Myocyte (in vitro differentiated cells): Measurements from ENCODE around the gene GPX4. TPM values are rescaled to one million over a fixed set of nuclear protein-coding genes. Genes with fewer than 3 reads are reported as not detected.

ENCODE experiments used
- DNase-seq: peaks from one replicate; pipeline ENCODE4 v3.0.0-alpha.2; 2012; ENCODE audit warnings: low read depth
- total RNA-seq: library from RNA; depleted of rRNA; stranded (reverse); fragments of >200 nt; gene quantifications from 2 replicates; pipeline ENCODE4 v1.2.3, GENCODE V29; 2014

The GPX4 gene
- total RNA-seq, 1 donor from 2014 or later, result 475 TPM

DNA sequence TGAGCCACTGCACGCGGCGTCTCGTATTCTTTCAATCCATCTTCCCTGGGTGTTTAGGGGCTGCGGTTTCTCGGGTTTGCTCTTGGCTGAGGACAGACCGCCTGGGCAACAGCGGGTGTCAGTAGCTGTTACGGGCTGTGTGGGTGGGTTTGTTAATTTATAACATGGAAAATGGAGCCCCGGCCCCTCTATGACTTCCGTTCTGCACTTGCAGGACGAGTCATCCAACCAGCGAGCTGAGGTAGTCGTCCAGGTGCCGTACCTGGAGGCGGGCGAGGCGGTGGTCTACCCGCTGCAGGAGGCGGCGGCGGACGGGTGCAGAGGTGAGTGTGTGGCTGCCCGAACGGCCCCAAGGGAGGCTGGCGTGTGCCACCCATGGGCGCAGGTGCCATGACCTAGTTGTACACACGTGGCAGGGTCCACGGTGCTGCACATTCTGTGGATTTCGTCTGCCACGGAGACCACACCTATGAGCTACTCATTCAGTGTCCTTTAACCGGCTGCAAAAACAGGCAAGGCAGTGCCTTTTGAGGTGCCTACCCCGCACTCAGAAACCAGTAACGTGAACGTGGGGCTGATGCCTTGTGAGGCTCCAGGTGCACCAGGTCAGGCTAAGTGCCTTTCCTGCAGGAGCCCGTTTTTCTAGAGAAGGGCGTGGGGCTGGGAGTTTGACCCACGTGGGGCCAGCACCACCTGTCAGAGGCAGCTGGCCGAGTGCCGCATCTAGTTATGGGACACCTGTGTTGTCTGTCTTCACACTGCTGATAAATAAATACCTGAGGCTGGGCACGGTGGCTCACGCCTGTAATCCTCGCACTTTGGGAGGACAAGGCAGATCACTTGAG, 19.5 kb upstream of the GPX4 start:
- no peak for DNase-seq

DNA sequence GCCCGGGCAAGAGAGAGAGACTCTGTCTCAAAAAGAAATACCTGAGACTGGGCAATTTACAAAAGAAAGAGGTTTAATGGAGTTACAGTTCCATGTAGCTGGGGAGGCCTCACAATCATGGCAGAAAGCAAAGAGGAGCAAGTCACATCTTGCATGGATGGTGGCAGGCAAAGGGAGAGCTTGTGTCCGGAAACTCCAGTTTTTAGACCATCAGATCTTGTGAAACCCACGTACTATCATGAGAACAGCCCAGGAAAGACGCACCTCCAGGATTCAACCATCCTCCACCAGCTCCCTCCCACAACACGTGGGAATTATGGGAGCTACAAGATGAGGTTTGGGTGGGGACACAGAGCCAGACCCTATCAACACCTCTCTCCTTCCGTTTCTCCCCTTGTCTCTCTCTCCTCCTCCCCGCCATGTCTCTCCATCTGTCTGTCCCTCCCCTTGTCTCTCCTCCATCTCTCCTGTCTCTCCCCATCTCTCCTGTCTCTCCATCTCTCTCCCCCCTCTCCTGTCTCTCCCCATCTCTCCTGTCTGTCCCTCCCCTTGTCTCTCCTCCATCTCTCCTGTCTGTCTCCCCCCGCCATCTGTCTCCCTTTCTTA, 18.6 kb upstream of the GPX4 start:
- no peak for DNase-seq

DNA sequence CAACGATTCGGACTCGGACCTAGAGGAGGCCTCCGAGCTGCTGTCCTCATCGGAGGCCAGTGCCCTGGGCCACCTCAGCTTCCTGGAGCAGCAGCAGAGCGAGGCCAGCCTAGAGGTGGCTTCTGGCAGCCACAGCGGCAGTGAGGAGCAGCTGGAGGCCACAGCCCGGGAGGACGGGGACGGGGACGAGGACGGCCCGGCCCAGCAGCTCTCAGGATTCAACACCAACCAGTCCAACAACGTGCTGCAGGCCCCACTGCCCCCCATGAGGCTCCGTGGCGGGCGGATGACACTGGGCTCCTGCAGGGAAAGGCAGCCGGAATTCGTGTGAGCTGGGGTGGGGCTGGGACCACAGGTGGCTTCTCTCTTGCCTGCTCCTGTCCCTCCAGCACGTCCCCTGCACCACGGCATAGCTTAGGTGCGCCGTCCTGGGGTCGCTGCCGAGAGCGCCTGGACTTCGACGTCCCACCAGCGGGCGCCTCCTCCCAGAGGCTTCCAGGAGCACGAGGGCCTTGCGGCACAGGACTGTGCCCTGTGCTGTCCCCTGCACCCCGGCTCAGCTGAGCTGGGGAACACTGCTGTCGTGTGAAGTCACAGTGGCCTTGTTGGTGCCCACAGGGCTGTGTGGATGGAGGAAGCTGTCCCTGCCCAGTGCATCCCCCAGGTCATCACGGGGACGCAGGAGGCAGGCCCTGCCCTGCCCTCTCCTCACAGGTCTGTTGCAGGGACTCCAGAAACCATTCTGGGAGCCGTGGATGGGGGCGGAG, 17.9 kb upstream of the GPX4 start:
- DNase-seq, result no peak

DNA sequence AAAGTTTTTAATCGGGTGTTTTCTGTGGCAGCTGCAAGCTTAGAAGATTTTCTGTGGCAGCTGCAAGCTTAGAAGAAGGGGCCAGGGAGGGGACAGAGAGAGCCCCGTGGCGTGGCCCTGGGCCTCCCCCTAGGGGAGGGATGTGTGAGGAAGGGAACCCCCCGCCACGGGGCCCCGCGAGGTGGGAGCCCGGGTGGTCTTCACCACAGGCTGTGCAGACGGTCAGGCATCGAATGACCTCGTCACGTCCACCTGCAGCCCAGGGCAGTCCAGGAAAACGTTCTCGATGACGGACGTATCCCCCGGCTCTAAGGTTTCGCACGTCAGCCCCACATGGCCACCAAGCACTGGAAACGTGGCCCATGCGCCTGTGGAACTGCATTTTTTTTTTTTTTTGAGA, 17.2 kb upstream of the GPX4 start:
- no peak for DNase-seq

DNA sequence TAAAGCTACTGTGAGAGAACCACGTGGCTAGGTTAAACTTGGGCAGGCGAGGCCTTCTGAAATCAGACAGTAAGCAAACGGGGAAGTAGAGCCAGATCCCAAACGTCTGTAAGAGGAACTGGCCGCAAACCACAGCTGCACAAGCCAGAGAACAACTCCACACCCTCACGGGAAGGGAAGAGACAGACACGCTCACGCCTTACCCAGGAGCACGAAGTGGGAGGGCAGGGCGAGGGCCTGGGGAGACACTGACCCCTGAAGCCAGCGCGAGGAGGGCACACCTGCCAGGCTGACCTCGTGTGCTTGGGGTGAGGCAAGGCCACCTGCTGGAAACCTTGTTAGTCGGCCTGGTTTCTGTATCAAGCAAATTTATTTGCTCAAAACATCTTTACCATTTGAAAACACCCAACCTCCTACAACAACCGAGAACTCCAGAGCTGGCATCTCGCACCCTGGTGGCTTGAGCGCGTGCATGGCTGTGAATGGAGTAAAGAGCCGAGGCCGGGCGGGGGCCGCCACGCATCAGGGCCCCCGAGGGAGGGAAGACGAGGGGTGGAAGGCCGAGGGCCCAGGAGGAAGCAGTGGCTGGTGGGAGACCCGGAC, 15.9 kb upstream of the GPX4 start:
- DNase-seq, result no peak

DNA sequence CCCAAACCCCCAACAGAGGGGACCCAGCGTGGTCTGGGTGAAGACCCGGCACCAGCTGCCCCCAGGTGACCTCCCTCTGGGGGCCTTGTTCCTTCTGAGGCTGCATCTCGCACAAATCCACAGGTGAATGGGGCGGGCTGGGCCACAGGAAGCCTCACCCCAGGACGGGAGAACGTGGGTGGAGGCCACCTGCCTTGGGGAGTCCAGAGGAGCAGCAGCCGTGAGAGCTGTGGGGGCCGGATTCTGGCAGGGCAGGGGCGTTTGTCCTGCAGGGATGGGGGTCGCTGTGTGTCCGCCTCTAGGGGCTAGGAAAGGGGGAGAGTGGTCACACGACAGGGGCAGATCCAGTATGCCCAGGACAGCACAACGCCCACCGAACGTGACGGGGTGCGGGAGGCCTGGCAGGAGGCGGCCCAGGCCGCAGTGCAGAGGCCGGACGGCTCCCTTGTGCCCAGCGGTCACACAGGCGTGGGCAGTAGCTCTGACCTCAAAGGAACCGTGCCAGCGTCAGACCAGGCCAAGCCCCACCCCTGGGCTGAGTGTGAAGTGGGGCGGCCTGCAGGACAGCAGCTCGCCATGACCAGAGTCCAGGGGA, 15.3 kb upstream of the GPX4 start:
- no peak for DNase-seq

DNA sequence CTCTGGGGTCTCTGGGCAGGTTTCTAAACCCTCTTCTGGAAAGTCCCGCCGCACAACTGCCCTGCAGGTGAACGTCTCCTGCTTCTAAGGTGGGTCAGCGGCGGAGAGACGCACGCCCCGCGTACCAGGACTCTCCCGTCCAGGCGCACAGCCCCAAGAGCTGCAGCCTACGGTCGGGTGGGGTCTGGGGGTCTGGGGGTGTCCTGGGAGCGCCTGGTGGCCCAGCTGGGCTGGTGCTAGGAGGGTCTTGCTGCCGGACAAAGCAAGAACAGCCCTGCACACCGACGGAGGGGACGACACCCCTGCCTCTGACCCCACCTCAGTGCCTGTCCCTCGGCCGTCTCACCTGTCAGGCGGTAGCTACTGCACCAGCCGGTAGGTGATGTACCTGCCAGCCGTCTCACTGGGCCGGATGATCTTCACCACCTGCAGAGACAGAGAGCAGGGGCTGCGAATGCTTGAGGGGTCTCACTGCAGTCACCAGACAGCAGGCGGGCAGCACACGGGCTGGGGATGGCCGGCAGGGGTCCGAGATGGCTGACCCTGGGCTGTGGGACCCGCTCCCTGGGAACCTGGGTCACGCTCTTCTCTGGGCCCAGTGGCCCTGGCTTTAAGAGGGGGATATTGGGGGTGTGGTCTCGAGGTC, 14.5 kb upstream of the GPX4 start:
- no peak for DNase-seq

DNA sequence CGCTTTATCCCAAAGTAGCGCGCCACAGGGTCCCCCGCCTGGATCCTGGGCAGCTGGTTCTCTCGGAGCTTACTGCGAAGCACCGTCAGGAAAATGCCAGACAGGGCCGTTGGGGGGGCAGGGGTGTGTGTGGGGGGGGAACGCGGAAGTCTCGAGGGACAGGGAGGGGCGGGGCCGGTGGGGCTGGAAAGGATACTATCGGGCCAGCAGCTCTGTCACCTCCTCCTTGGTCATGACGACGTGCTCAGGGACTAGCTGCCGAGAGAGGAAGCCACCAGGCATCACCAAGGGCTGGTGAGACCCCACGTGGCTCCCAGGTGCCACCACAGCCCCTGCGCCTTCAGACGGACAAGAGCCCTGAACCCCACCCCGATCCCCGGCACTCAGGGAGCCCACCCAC, 13.9 kb upstream of the GPX4 start:
- no peak for DNase-seq

DNA sequence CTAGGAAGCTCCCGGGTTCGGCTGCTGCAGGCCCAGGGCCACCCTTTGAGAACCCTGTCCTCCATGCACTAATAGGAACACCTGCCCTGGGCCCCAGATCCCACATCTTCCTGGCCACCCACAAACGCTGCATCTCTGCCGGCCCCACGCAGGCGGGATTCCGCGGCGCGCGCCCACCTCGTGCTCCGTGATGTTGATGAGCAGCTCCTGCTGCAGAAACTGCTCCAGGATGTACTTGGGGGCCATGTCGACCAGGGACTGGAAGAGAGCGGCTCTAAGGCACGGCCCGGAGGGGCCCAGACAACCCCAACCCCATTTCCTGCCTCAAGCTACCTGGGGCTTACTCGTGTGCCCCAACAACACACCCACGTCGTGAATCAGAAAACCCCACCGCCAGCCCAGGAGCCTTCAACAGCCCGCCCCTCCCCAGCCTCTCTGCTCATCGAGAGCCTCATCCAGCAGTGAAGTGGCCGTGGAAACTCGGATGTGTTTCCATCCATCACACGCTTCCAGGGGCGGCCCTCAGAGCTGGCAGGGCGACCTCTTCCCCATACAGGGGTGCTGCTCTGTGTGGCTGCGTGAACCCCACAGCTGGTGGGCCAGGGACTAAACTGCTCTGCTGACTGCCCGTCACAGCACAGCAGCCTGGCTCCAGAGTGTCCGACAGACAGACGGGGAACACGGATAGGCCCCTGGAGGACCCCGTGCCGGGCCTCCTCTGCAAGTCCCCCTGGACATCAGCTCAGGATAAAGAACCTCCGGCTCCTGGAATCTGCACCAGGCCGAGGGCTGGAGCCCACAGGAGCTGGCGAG, 12.9 kb upstream of the GPX4 start:
- no peak for DNase-seq

DNA sequence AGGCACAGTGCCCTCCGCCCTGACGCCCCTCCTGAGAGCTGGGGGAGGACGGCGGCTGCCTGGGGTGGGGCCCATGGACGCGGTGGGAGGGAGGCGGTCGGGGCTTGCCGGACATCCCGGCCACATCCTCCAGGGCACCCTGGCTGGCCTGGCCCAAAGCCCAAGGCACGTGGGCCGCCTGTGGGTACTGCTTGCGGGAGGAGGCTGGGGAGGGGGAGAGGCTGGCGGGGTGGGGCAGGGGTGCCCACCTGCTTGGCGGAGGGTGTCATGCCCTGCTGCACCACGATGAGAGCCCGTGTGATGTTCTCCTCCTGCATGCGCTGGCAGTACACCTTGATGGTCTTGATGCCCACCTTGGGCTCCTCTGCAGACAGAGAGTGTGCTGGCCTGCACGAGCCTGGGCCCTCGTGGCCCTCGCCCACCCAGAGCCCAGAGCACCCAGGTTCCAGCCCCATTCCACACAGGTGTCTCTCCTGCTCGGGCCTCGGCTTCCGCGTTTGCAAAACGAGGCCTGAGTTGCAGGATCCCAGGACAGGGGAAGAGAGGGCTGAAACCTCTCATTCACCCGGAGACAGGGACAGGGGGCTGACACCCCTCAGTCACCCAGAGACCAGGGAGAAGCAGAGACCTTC, 12.1 kb upstream of the GPX4 start:
- no peak for DNase-seq

DNA sequence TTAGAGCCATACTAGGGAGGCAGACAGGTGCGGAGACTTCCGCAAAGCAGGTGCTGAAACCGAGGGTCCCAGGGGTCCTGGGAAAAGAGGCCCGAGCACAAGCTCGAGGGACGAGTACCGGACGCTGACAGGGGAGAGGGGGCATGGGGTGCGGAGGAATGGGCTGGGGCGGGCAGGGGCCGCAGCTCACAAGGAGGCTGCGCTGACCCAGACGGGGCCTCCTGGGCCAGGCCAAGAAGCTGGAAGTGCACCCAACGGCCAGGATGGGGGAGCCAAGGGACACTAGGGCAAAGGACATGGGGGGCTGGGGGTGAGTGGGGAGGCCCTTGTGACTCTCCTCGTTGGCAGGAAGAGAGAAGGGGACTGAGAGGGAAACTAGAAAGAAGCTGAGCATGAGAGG, 10.5 kb upstream of the GPX4 start:
- DNase-seq, result no peak

DNA sequence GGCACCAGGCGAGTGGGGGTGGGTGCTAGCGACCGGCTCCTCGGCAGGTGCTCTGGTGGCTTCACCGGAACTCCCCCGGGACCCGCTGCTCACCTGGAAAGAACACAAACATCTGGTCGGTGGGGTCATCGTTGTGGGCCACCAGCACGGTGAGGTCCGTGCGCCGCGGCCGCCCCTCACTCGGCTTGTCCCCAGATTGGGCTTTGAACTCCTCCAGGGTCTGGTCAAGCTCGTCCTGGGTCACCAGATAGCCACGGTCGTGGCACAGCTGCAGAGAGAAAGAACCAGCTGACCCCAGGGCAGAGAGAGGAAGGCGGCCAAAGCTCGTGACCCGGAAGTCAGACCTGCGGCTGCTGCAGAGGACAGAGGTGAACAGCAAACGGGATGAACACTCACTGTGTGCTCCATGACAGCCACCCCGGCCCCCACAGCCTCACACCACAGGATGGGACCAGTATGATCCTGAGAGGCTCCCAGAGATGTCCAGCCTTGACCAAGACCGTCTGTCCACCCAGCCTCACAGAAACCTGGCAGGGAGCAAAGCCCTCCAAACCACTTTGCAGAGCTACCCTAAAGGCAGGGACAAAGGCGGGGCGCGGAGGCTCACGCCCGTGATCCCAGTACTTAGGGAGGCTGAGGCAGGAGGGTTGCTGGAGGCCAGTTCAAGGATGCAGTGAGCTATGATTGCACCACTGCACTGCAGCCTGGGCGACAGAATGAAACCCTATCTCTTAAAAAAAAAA, 9.8 kb upstream of the GPX4 start:
- DNase-seq, result no peak

DNA sequence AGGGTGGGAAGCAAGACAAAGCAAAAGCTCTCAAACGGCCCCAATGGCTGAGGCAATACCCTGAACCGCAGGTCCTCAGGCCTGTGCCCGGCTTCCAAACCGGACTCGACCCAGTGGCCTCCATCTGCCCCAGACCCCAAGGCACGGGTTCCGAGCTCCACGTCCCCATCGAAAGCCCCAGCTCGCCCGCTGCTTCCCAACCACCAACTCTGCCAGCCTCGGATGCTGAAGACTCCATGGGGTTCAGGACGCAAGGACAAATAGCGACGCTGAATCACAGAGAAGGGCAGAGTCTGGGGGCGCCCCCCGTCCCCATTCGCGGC, 9.2 kb upstream of the GPX4 start:
- no peak for DNase-seq

DNA sequence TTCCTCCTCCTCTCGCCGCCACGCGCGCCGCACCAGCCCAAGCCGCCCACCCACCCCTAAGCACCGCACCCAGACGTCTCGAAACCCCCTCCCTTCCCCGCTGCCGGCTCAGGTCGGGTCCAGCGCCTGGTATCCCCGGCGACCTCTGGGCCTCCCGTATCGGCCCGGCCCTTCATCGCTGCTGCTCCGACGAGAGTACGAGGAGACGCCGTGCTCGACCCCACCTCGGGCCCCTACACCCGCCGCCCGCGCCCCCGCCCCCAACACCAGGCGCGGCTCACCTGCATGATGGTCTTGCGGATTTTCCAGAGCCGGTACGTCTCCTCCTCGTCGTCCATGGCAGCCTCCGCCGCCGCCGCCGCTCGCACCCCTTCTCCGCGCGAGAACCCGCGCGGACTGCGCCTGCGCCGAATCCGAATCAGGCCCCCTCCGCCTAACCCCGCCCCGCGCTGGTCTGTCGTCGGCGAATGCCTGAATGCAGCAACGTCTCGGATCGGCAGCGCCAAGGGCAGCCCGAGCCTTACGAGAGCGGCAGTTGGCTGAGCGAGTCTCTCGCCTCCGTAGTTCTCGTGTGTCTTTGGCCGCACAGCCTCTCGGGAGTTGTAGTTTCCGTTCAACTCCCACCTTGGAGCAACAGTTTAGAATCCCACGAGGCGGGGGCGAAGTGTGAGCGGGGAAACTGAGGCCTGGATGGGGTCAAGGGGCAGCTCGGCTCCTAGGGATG, 8.7 kb upstream of the GPX4 start, which contains the start of gene POLR2E:
Gene POLR2E, minus strand, starts transcription at position 398 of the 724 bp plus-strand sequence. Its CDS starts 60 bp downstream, at position 338.
- DNase-seq, result peak; percentile 98

DNA sequence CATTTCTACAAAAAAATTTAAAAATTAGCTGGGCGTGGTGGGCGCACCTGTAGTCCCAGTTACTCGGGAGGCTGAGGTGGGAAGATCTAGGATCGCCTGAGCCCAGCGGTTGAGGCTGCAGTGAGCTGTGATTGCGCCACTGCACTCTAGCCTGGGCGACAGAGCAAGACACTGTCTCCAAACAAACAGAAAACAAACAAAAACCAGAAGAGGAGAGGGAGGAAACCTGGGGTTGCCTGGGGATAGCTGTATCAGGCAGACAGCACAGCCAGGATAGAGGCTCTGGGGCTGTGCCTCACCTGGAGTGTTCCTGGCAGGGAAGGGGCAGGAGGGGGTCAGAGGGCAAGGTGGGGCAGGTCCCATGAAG, 6.0 kb upstream of the GPX4 start:
- DNase-seq, result no peak

DNA sequence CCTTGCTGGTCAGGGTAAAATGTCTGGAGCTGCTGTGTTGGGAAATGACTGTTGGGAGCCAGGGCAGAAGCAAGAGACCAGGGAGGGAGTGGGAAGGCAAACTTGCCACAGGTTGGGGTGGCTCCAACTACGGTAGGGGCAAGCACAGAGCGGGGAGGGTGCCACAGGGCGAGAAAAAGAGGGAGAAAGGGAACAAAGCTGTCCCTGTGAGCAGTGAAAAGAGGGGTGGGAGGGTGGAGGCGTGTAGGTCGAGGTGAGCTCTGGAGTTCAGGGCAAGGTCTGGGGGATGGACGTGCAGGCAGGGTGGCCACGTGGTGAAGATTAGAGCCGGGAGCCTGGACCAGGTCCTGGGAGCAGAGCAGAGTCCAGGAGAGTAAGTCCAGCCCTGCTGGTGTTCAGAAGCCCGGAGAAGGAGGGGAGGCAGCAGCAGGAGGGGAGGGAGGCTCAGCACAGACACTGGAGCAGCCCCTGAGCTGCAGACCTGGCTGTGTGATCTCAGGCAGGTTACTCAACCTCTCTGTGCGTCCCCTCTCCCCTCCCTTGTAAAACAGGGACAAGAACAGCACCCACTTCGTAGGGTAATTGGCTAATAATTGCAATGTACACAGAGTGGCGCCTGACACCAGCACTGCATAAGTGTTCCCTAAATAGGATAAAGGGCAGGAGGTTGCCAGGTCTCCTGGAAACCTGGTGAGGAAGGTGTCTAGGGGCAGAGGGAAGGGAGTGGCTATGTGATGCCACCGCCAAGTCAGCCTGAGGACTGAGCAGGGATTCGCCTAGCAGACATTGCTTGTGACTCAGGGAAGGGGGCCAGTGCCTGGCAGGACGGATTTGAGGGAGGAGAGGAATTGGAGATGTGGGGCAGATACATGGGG, 5.4 kb upstream of the GPX4 start:
- no peak for DNase-seq

DNA sequence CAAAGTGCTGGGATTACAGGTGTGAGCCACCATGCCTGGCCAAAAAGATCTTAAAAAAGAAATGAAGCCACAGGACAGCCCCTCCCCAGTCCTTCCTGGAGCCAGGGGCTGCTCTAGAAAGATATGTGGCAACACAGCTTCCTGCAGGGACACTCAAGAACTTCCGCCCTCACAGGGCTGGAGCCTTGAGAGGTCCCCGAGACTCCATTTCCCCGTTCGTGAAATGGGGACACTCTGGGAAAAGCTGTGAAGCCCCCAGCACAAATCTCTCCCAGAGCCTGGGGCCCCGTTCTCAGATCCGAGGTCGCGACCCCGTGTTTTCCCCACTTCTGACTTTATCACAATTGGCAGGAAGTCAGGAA, 2.5 kb upstream of the GPX4 start:
- DNase-seq, result no peak
